Mucosa of descending colon (tissue), 3 donors: Measurements from ENCODE around the gene SCN10A. TPM values are rescaled to one million over a fixed set of nuclear protein-coding genes. Genes with fewer than 3 reads are reported as not detected.

Source experiments
- ATAC-seq: fragments of 200-7000 bp; cut with Tn5 transposase; one replicate; pipeline ENCODE4 v1.9.1; 2020; ENCODE audit warnings: mild to moderate bottlenecking, moderate library complexity
- DNase-seq, 3 donors: peaks; one replicate each; pipeline ENCODE4 v3.0.0-alpha.2; 2020
- H3K36me3 ChIP-seq: fragments of 200-600 bp; one replicate; pipeline ENCODE4 v1.8.0; 2021; ENCODE audit warnings: low read depth, mild to moderate bottlenecking
- H3K4me1 ChIP-seq: fragments of 200-600 bp; one replicate; pipeline ENCODE4 v1.8.0; 2021; ENCODE audit warnings: low read depth, mild to moderate bottlenecking
- H3K4me3 ChIP-seq: fragments of 200-600 bp; one replicate; pipeline ENCODE4 v1.8.0; 2021; ENCODE audit warnings: mild to moderate bottlenecking
- H3K9me3 ChIP-seq: fragments of 200-600 bp; one replicate; pipeline ENCODE4 v1.8.0; 2021; ENCODE audit warnings: mild to moderate bottlenecking
- intact Hi-C, 2 donors: fragments of 100-400 bp; cut with DNase I in 1 of 2; cut with micrococcal nuclease in 1 of 2; formaldehyde crosslinking; loops; one replicate each; pipeline versions ENCODE4 v1.11.0 to v1.11.1; 2022; cut with DNase I, micrococcal nuclease
- total RNA-seq, 3 donors: library from RNA; stranded (reverse); fragmentation: NEBNext Ultra II Directional in 2 of 3; extraction: Animal tissue kit (Norgen Biotek cat#: 25700) in 2 of 3; gene quantifications; one replicate each; pipeline versions ENCODE4 v1.2.1 to v1.2.4, GENCODE V29; 2021 to 2023
- TF ChIP-seq, protein P1 (sequence below): fragments of 200-600 bp; IDR thresholded peaks from one replicate; pipeline ENCODE4 v1.8.0; 2022; ENCODE audit warnings: antibody characterized with exemption, mild to moderate bottlenecking
- donor health status: DM: no; HTN: no; CAD: no; lungs with moderate emphysema.
- donor health status: DM: no; HTN: no; CAD: no.
- donor health status: DM: no; HTN: yes; CAD: no.

SCN10A gene
- total RNA-seq, 3 donors from 2014 or later, result not detected

DNA sequence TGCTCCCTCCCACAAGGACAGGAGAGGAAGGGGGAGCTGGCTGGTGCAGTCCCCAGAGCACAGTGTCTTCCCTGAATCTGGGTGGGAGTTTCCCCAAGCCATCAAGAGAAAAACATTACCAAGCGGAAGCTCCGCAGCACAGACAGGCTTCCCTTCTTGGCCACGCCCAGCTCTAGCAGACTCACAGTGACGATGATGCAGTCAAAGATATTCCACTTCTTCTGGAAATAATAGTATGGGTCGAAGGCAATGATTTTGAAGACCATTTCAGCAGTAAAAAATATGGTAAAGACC, 76.7 kb downstream of the SCN10A start:
- TF ChIP-seq, protein P1, sequence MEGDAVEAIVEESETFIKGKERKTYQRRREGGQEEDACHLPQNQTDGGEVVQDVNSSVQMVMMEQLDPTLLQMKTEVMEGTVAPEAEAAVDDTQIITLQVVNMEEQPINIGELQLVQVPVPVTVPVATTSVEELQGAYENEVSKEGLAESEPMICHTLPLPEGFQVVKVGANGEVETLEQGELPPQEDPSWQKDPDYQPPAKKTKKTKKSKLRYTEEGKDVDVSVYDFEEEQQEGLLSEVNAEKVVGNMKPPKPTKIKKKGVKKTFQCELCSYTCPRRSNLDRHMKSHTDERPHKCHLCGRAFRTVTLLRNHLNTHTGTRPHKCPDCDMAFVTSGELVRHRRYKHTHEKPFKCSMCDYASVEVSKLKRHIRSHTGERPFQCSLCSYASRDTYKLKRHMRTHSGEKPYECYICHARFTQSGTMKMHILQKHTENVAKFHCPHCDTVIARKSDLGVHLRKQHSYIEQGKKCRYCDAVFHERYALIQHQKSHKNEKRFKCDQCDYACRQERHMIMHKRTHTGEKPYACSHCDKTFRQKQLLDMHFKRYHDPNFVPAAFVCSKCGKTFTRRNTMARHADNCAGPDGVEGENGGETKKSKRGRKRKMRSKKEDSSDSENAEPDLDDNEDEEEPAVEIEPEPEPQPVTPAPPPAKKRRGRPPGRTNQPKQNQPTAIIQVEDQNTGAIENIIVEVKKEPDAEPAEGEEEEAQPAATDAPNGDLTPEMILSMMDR, result no peak
- H3K4me1 ChIP-seq, result no peaks in the 10 kb centered on the region
- no peaks in the 10 kb centered on the region for H3K9me3 ChIP-seq
- ATAC-seq (no peak), DNase-seq (no peak)
- intact Hi-C loops, result no loop called here
- no peak overlapping the region for H3K4me3 ChIP-seq
- no peaks in the 10 kb centered on the region for H3K36me3 ChIP-seq

DNA sequence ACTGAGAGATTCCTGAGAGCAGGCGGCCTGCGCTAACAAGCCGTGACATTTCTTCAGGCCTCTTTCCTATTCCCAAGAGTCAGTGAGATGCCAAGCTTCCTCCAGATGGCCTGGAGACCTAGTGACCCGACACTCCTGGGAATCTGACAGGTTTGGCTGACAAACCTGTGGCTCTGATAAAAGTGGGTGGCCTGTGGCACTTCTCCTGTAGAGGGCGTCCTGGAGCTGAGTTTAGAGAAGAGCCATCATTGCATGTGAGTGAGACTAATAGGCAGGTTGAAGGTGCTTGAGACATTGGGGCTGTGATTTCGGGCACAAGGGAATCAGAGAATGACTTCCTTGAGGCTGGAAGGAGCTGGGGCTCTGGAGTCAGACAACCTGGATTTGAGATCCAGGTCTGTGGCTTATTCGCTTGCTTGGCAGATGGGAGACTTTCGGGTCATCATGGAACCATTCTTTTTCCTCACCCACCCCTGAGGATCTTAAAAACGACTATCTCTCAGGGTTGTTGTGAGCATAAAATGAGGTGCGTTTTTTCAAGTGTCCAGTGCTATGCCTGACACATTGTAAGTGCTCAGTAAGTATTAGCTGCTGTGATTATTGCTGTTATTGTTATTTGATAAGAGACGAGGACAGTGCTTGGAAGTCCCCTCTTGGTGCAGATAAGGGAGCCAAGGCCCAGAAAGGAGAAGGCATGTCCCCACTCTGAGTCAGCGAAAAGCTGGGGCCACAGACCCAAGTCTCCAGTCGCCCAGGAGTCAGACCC, 77.2 kb downstream of the SCN10A start:
- Histone ChIP-seq H3K4me3 (no peak overlapping the region), H3K4me1 (no peaks in the 10 kb centered on the region), H3K36me3 (no peaks in the 10 kb centered on the region), H3K9me3 (no peaks in the 10 kb centered on the region)
- TF ChIP-seq, protein P1, result no peak
- peak in 2 of 3 donors; percentile 36 to 68 for DNase-seq
- intact Hi-C loops, result no loop called here
- peak; percentile 51 for ATAC-seq

DNA sequence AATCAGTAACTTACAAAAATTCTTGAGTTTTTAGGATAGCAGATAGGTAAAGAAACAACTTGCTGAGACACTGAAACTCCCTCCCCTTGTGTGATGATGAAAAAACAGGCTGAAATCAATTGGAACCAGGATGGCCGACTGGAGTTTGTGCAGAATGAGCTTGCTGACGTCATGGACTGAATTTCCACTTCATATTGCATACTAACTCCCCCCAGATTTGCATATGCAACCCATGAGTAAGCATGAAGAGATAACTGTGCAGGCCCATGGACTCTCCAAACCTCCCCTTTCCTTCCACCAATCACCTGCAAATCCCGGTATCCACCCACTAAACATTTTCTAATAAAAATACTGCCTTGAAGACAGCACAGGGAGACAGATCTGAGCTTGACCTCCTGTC, 84.5 kb downstream of the SCN10A start:
- Histone ChIP-seq H3K9me3 (no peaks in the 10 kb centered on the region), H3K4me1 (no peaks in the 10 kb centered on the region), H3K4me3 (no peak overlapping the region), H3K36me3 (no peaks in the 10 kb centered on the region)
- ATAC-seq (no peak), DNase-seq (no peak)
- intact Hi-C loops, result no loop called here
- TF ChIP-seq, protein P1, result no peak

DNA sequence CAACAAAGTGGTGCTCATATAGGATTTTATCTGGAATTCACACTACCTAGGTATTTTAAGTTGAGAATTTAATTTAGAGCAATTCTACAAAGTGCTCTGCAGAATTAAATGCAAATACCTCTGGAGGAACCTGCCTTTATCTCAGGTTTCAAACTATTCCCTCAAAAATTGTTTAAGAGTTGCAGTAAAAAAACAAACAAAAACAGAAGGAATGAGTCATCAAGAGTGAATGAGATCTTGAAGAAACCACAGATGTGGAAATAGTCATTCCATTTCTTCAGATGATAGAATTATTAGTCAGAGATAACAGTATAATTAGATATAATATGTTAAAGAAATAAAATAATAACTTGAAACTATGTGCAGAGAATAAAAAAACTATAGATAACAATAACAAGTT, 85.7 kb downstream of the SCN10A start:
- no peak overlapping the region for H3K4me3 ChIP-seq
- H3K9me3 ChIP-seq, result no peaks in the 10 kb centered on the region
- DNase-seq (no peak), ATAC-seq (no peak)
- H3K36me3 ChIP-seq, result no peaks in the 10 kb centered on the region
- H3K4me1 ChIP-seq, result no peaks in the 10 kb centered on the region
- intact Hi-C loops, result no loop called here
- TF ChIP-seq, protein P1, result no peak

DNA sequence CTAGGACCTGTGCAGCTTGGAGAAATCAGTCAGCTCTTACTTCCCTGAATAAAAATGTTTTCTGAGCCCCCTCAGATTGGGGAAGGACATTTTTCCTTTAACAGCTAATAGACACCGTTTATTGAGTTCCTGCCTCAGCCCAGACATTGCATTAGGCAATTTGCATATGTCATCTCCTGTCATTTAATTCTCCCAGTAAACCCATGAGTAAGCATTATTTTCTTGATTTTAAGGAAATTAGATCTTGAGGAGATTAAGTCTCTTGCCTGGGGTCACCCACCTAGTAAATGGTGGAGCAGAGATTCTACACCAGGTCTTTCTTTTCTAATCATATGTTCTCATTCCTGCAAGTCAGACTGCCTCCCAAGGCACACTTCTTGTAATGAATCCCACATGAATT, 88.0 kb downstream of the SCN10A start:
- H3K4me3 ChIP-seq, result no peak overlapping the region
- no peaks in the 10 kb centered on the region for H3K36me3 ChIP-seq
- TF ChIP-seq, protein P1, result no peak
- DNase-seq, result no peak
- no peak for ATAC-seq
- no peaks in the 10 kb centered on the region for H3K9me3 ChIP-seq
- no peaks in the 10 kb centered on the region for H3K4me1 ChIP-seq
- intact Hi-C loops, result no loop called here

DNA sequence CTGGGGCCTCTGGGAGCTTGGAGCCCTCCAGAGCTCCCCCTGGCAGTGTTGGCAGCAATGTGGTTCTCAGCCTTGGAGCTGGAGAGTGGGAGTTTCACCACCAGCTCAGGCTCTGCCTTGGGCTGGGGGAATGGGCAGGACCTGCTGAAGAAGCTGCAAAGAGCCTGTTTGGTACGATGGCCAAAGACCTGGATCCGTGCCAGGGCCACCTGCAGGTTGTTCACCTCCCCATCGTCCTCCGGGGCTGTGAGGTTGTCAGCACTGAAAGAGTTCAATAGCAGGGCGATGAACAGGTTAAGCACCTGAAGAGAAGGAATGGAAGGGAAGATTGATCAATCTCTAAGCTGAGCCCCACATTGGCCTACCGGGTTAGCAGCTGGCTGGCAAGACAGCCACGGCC, 89.3 kb downstream of the SCN10A start:
- ATAC-seq (no peak), DNase-seq (no peak)
- Histone ChIP-seq H3K4me3 (no peak overlapping the region), H3K4me1 (no peaks in the 10 kb centered on the region), H3K9me3 (no peaks in the 10 kb centered on the region), H3K36me3 (no peaks in the 10 kb centered on the region)
- TF ChIP-seq, protein P1, result no peak
- intact Hi-C loops, result no loop called here
